Measurements from ENCODE around the gene MANEA.
"Not testable (repeated sequence)": the region's sequence is repeated elsewhere in the genome, so short reads cannot be mapped to it uniquely, and the experiment has no call there.

Gene MANEA, protein sequence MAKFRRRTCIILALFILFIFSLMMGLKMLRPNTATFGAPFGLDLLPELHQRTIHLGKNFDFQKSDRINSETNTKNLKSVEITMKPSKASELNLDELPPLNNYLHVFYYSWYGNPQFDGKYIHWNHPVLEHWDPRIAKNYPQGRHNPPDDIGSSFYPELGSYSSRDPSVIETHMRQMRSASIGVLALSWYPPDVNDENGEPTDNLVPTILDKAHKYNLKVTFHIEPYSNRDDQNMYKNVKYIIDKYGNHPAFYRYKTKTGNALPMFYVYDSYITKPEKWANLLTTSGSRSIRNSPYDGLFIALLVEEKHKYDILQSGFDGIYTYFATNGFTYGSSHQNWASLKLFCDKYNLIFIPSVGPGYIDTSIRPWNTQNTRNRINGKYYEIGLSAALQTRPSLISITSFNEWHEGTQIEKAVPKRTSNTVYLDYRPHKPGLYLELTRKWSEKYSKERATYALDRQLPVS

GRCh38 chr6:95577304-95578105 lies at the start of gene MANEA:
TSS of gene MANEA (plus strand) at chr6:95577535. CDS start at chr6:95586440, 8,905 bp downstream.
- DNase-seq (ENCODE audit: low read depth, low spot score) = peak; percentile 56

- DNase-seq (ENCODE audit: low read depth, low spot score) = no peak
These were observed 47.6 kb upstream of the MANEA start for GRCh38 chr6:95529762-95530161.

DNA sequence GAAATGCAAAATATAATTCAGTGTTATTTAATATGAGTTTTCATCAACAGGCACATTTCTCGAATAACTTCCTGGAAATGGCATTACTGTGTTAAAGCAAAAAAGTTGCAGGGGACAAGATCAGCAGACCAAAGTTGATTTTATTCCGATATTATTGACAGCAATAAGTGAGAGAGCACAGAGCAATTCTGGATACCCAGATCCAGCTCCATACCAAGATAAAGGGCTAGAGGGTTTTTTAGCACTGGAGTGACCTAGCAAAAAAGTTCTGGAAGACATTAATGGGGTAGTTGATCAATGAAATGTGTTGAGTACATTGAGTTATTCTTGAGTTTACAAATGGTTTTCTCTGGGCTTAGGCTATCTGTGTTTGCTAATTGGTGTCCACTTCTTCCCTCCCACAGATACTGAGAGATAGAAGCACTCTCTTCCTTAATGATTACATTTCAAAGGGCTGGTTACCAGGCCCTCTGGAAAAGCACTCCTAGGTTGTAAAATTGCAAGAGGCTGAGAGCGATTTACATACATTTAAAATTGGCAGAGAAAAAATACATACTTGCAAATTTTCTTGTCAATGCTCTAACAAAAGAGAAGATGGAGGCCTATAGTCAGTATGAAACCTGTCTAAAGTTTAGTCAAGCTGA lies 47.0 kb upstream of the MANEA start:
- no peak for DNase-seq (ENCODE audit: low read depth, low spot score)

GRCh38 chr6:95543798-95544197 lies 33.5 kb upstream of the MANEA start:
- DNase-seq (ENCODE audit: low read depth, low spot score) = no peak

DNA sequence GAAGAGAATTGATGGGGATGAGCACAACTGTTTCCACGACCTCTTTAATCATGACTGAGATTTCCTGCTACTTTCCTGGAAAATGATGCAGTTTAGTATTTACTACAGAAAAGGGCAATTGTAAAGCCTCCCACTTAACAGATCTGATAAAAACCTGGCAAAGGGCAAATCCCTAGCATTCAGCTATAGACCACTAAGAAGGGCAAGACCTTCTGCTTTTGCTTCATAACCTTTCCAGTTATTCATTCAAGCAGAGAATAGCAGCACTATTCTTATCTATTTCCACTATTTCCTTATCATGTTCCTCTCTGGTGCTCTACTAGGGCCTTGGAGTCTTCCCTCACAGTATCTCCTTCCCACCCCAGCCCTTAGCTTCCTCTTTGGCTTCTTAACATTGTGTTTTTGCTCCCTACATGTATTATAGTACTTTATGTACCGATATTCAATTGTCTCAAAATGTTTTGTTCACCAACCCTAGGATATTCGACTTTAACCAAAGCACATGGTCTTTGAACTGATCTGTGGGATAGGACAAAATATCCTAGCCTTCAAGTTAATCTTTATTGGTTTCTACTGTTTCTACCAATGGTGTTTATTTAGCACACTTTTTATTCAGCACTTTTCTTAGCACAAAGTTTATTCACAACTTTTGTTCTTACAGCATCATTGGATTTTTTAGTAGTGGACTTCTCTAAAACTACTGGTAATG lies 32.7 kb upstream of the MANEA start:
- no peak for DNase-seq (ENCODE audit: low read depth, low spot score)

DNA sequence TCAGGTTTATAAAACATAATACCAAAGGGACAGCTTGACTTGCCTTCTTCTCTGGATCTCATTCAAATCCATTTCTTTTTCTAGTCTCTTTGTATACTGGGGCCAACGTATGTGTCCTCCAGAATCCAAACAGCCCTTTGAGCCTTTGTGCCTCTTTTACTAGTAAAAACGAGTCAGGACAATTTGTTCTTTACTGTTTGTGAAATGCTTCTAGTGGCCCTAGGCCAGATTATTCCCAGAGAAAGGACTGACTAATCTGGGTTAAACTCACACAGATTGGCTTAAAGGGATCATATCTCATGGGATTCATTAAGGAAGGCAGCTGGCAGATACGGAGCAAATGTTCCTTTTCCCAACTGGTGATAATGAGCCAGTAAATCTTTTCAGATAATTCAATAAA lies 32.1 kb upstream of the MANEA start:
- no peak for DNase-seq (ENCODE audit: low read depth, low spot score)

- no peak for DNase-seq (ENCODE audit: low read depth, low spot score)
These were observed 31.6 kb upstream of the MANEA start for GRCh38 chr6:95545686-95546085.

GRCh38 chr6:95546148-95546547 lies 31.2 kb upstream of the MANEA start:
- no peak for DNase-seq (ENCODE audit: low read depth, low spot score)

GRCh38 chr6:95547043-95547442 lies 30.3 kb upstream of the MANEA start:
- DNase-seq (ENCODE audit: low read depth, low spot score) = no peak

GRCh38 chr6:95548188-95548786 lies 29.0 kb upstream of the MANEA start:
- no peak for DNase-seq (ENCODE audit: low read depth, low spot score)

- no peak for DNase-seq (ENCODE audit: low read depth, low spot score)
These were observed 25.5 kb upstream of the MANEA start for GRCh38 chr6:95551678-95552324.

DNA sequence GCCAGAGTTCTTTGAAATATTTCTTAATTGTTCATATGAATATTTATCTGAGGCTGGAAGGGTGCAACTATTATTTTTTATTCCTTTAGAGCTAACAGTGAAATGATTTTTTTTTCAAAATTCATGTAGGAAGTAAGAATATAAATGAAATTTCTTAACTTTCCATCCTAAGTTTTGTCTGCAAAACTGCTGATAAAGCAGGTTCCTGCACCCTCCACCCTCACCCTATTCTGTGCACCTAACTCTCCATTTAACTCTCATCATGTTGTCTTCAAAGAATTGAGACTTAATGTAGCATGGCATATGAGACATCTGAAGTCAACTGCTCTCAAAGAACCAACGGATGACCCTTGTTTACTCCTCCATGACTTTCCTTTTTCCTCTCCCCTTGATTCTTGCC lies 23.5 kb upstream of the MANEA start:
- no peak for DNase-seq (ENCODE audit: low read depth, low spot score)

DNA sequence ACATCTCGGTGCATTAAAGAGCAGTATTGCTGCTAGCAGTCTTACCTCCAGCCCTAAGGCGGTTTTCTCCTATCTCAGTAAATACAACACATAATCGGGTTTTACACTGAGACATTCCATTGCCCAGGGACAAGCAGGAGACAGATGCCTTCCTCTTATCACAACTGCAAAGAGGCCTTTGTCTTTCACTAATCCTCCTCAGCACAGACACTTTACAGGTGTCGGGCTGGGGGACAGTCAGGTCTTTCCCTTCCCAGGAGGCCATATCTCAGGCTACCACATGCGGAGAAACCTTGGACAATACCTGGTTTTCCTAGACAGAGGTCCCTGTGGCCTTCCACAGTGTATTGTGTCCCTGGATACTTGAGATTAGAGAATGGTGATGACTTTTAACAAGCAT lies 16.4 kb upstream of the MANEA start:
- DNase-seq (ENCODE audit: low read depth, low spot score) = not testable (repeated sequence)

DNA sequence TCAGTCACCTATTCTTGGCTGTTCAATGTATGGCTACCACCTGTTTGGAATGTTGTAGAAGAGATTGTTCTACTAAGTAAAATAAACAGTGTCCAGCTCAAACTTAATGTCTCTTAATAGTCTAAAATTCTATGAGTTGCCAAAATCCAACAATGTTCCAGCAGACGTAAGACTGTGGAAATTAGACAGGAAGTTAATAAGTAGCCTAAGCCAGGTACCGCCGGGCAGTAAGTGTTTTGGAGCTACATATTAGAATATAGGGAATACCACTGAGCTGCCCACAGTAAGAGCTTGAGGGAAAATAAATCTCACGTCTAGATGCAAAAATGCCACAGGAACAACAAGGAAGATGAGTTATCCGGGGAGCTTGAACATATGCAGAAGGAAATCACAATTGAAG lies 7.8 kb upstream of the MANEA start:
- DNase-seq (ENCODE audit: low read depth, low spot score) = no peak

DNA sequence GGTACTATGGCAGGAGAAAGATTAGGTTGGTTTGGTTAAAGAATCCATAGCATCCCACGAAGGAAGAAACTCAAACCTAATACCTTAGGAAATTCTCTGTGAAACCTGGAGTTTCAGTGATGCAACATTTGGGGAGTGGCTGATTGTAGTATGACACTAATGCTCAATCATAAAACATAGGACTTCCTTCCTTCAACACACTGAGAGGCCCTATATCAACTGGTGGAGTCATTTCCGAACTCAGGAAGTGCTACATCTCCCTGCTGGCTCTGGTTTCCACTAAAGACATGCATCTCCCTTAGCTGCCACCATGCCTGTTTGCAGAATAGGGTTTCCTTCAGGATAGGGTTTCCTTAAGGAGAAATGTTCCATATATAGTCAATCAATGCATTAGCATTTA lies 5.2 kb upstream of the MANEA start:
- no peak for DNase-seq (ENCODE audit: low read depth, low spot score)

DNA sequence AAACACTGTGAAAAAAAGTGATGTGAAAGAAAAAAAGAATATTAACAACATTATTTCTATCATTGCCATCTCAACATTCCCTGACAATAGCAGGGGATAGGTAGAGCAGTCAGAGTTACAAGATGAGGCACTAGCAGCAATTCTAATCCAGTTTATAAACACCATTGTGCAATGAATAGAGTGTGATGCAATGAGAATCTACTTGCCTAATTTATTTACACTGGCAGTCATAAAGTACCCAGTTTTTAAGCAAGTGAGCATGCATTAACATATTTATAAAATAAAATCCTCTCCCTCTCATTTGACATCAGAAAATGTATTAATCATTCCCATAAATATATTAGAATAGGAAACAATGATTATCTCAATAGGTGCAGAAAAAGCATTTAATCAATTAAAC lies 2.5 kb upstream of the MANEA start:
- no peak for DNase-seq (ENCODE audit: low read depth, low spot score)

- DNase-seq (ENCODE audit: low read depth, low spot score) = no peak
These were observed 927 bp upstream of the MANEA start for GRCh38 chr6:95576218-95576997.

GRCh38 chr6:95576998-95577303 lies 384 bp upstream of the MANEA start:
- no peak for DNase-seq (ENCODE audit: low read depth, low spot score)

GRCh38 chr6:95578106-95578410 lies 723 bp downstream of the MANEA start:
- no peak for DNase-seq (ENCODE audit: low read depth, low spot score)

DNA sequence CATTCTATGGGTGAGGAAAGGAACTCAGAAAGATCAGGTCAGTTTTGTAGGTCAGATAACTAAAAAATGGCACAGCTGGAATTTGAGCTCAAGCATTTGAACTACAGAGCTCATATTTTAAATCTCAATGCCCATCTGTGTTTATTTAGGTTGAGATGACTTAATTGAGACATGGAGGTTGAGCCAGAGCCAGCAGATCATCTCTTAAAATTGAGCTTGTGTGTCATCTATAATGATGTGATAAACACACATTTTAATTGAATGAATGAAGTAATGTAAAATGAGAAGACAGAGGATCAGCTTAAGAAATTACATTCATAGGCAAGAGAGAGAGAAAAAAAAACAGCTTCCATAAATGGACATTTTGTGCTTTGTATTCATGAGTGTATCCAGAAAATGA lies 3.7 kb downstream of the MANEA start:
- DNase-seq (ENCODE audit: low read depth, low spot score) = no peak

Data from smooth muscle cell of the brain vasculature (primary cell).